ENCODE data around the gene NARF.
A peak's percentile ranks its signal among the peaks of the same experiment; 100 is the strongest.

DNA sequence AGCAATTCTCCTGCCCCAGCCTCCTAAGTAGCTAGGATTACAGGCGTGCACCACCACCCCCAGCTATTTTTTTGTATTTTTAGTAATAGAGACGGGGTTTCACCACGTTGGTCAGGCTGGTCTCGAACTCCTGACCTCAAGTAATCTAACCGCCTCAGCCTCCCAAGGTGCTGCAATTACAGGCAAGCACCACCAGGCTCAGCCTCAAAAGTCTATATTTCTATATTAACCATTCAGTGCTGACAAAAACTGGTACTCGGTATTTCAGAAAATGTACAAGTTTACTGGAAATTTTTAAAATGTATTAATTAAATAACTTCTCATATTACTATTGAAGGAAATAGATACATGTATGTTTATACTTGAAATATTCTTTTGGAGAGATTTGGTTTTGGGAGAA is 41.8 kb upstream of the NARF start:
- TF ChIP-seq, protein P1, sequence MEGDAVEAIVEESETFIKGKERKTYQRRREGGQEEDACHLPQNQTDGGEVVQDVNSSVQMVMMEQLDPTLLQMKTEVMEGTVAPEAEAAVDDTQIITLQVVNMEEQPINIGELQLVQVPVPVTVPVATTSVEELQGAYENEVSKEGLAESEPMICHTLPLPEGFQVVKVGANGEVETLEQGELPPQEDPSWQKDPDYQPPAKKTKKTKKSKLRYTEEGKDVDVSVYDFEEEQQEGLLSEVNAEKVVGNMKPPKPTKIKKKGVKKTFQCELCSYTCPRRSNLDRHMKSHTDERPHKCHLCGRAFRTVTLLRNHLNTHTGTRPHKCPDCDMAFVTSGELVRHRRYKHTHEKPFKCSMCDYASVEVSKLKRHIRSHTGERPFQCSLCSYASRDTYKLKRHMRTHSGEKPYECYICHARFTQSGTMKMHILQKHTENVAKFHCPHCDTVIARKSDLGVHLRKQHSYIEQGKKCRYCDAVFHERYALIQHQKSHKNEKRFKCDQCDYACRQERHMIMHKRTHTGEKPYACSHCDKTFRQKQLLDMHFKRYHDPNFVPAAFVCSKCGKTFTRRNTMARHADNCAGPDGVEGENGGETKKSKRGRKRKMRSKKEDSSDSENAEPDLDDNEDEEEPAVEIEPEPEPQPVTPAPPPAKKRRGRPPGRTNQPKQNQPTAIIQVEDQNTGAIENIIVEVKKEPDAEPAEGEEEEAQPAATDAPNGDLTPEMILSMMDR (IDR thresholded peaks at IDR 0.05): peak; percentile 34
- no peak for TF ChIP-seq EZH2 (IDR thresholded peaks at IDR 0.05; ENCODE audit: borderline replicate concordance, insufficient read depth, low read depth, low read length, poor library complexity, severe bottlenecking)
